ENCODE measurements around the gene WFS1. TPM values are rescaled to one million over a fixed set of nuclear protein-coding genes. Genes with fewer than 3 reads are reported as not detected.

The WFS1 gene
- total and polyA plus RNA-seq, 2 of the 8 experiments (the other 6 are each of a cell fraction or from before 2014, with no cell fraction given), result 29.1 to 43.1 TPM

DNA sequence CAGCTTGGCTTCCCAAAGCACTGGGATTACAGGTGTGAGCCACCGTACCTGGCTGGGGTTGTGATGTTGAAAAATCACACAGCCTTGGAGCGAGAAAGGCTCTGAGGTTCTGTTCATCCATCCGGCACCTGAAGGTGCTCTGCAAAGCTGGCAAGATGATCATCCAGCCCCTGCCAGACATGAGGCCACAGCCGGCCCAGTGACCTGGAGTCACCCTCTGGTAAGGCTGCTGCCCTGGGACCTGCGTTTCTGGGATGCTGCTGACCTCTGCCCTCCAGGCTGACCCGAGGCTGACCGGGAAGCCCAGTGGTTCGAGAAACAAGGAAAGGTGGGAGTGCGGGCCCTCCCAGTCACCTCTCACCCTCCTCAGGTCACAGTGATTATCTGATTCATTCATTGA is 13.5 kb upstream of the WFS1 start:
- WGBS, 2 experiments (ENCODE audit: extremely low coverage in 1 of 2, insufficient coverage in 1 of 2, insufficient read length in 1 of 2, insufficient replicate concordance in 2 of 2, low coverage in 1 of 2, low lambda C conversion rate in 2 of 2, missing lambda C conversion rate in 1 of 2), result 86% methylated on average over 9 of the region's 9 CpGs; no CpG with 5 or more reads in 1 of the 2 experiments

More for the DNA sequence above, 13.5 kb upstream of the WFS1 start:
- no peak overlapping the region for H3K56ac ChIP-seq (replicated peaks; ENCODE audit: insufficient read length, low read depth, low read length)
- no peak overlapping the region for H3K23ac ChIP-seq (ENCODE audit: insufficient read length)
- no peak overlapping the region for H3K14ac ChIP-seq (ENCODE audit: insufficient read length)
- no peak for TF ChIP-seq SP1 (IDR thresholded peaks at IDR 0.05; ENCODE audit: low read depth, low read length)
- TF ChIP-seq TAF7 (optimal IDR thresholded peaks at IDR 0.05; ENCODE audit: borderline replicate concordance, low read depth, low read length), result no peak
- TF ChIP-seq CEBPB (IDR thresholded peaks at IDR 0.05; ENCODE audit: low read depth, low read length), result no peak
- no peak for TF ChIP-seq TCF12 (IDR thresholded peaks at IDR 0.05; ENCODE audit: low read depth, low read length)
- TF ChIP-seq JUND (IDR thresholded peaks at IDR 0.05; ENCODE audit: low read length), result no peak
- TF ChIP-seq SIRT6 (IDR thresholded peaks at IDR 0.05; ENCODE audit: low read length), result no peak
- no peak for TF ChIP-seq RFX5 (IDR thresholded peaks at IDR 0.05; ENCODE audit: borderline replicate concordance, low read depth, low read length)
- TF ChIP-seq POLR2AphosphoS5 (IDR thresholded peaks at IDR 0.05; ENCODE audit: low read depth, low read length), result no peak
- no peak for TF ChIP-seq FOSL1 (IDR thresholded peaks at IDR 0.05; ENCODE audit: insufficient read depth, low read depth, low read length)
- no peak for TF ChIP-seq BRCA1 (IDR thresholded peaks at IDR 0.05; ENCODE audit: low read depth, low read length)
- TF ChIP-seq EGR1 (IDR thresholded peaks at IDR 0.05; ENCODE audit: borderline replicate concordance, low read depth, low read length), result no peak
- no peak for TF ChIP-seq SP4 (IDR thresholded peaks at IDR 0.05; ENCODE audit: low read length)
- no peak overlapping the region for H4K8ac ChIP-seq (ENCODE audit: extremely low read depth, insufficient read depth, low read length)
- DNase-seq (ENCODE audit: low read depth in 1 of 2, low spot score in 2 of 2) (no peak), FAIRE-seq (no peak)
- ChIA-PET CTCF (ENCODE audit: partially characterized antibody) (interaction anchor here (0.6 to 37.7 kb wide), 6 partner anchors 11 to 267 kb away, joined by 3 to 908 read pairs (median 6); partner anchors contain the start of gene WFS1), POLR2A (ENCODE audit: partially characterized antibody) (interaction anchor here (1.8 kb wide), 1 partner anchor 14 kb away, joined by 6 read pairs; the partner anchor contains the start of gene WFS1)
- no peak overlapping the region for H2BK12ac ChIP-seq (ENCODE audit: low read depth, low read length)
- H3K79me1 ChIP-seq (ENCODE audit: low read depth, low read length), result no peaks in the 10 kb centered on the region
- no peaks in the 10 kb centered on the region for H3K9me3 ChIP-seq (ENCODE audit: insufficient read depth in 2 of 2, low read depth in 1 of 2, low read length in 1 of 2)
- no peak overlapping the region for H2AFZ ChIP-seq (ENCODE audit: low read length)
- H2BK5ac ChIP-seq (ENCODE audit: low read depth, low read length), result no peak overlapping the region
- H3K27ac ChIP-seq (ENCODE audit: low read depth, low read length), result no peak overlapping the region
- no peak overlapping the region for H3K9ac ChIP-seq (replicated peaks in 1 of 4; ENCODE audit: extremely low read depth in 1 of 4, low read depth in 3 of 4, low read length in 3 of 4)
- H3K4me2 ChIP-seq (ENCODE audit: insufficient read depth in 1 of 2, low read depth in 2 of 2, low read length in 2 of 2), result no peak overlapping the region
- no peak overlapping the region for H3K4me3 ChIP-seq (ENCODE audit: extremely low read depth in 1 of 4, insufficient read depth in 2 of 4, low read depth in 3 of 4, low read length in 4 of 4)
- H4K91ac ChIP-seq (replicated peaks; ENCODE audit: insufficient read length, low read length), result no peak overlapping the region
- no peak overlapping the region for H2BK20ac ChIP-seq (ENCODE audit: low read length)
- no peak overlapping the region for H2BK120ac ChIP-seq (replicated peaks; ENCODE audit: low read depth, low read length)
- no peak overlapping the region for H3K4ac ChIP-seq (replicated peaks; ENCODE audit: insufficient read length, low read depth, low read length)
- H4K20me1 ChIP-seq (replicated peaks in 1 of 2; ENCODE audit: control insufficient read depth in 1 of 2, insufficient read depth in 2 of 2, low read length in 2 of 2), result no peaks in the 10 kb centered on the region
- no peak overlapping the region for H4K5ac ChIP-seq (ENCODE audit: insufficient read length, low read depth, low read length)
- no peaks in the 10 kb centered on the region for H3K23me2 ChIP-seq (ENCODE audit: low read depth, low read length)
- H3K4me1 ChIP-seq (replicated peaks in 1 of 4; ENCODE audit: control insufficient read depth in 3 of 4, insufficient read depth in 4 of 4, low read length in 3 of 4), result peaks cover 0 to 6% (median 5%) of the 10 kb centered on the region in 4 experiments; a peak in 5 of 7 replicates
- no peaks in the 10 kb centered on the region; a peak in 2 of 7 replicates for H3K27me3 ChIP-seq (replicated peaks in 1 of 4; ENCODE audit: control insufficient read depth in 3 of 4, extremely low read depth in 1 of 4, insufficient read depth in 3 of 4, low read length in 3 of 4)
- no peak overlapping the region; the same call in 1 of the 2 replicates for H2BK15ac ChIP-seq (ENCODE audit: low read length)
- no peaks in the 10 kb centered on the region for H3K36me3 ChIP-seq (ENCODE audit: control insufficient read depth in 2 of 4, insufficient read depth in 4 of 4, low read length in 3 of 4)
- no peak overlapping the region for H2AK5ac ChIP-seq (ENCODE audit: low read depth, low read length)
- H3K79me2 ChIP-seq (ENCODE audit: control insufficient read depth in 1 of 2, insufficient read depth in 2 of 2, low read length in 2 of 2), result no peaks in the 10 kb centered on the region
- no peak overlapping the region for H3K18ac ChIP-seq (ENCODE audit: extremely low read depth, low read length)
